Colonic mucosa (tissue), 4 donors: Measurements from ENCODE around the gene GNG7. TPM values are rescaled to one million over a fixed set of nuclear protein-coding genes. Genes with fewer than 3 reads are reported as not detected.
A peak's percentile ranks its signal among the peaks of the same experiment; 100 is the strongest.

Experiments
- DNase-seq: peaks from one replicate; pipeline ENCODE4 v3.0.0-alpha.2; 2020
- H3K27ac ChIP-seq: fragments of 200-600 bp; one replicate; pipeline ENCODE4 v1.8.0; 2021
- H3K27me3 ChIP-seq: fragments of 200-600 bp; one replicate; pipeline ENCODE4 v1.8.0; 2021
- H3K36me3 ChIP-seq: fragments of 200-600 bp; one replicate; pipeline ENCODE4 v1.8.0; 2021
- H3K4me1 ChIP-seq: fragments of 200-600 bp; one replicate; pipeline ENCODE4 v1.8.0; 2021; ENCODE audit warnings: mild to moderate bottlenecking
- H3K4me3 ChIP-seq: fragments of 200-600 bp; one replicate; pipeline ENCODE4 v1.8.0; 2021
- H3K9ac ChIP-seq, 2 donors: one replicate each; pipeline ENCODE4 v1.7.0; 2013; ENCODE audit warnings: control low read depth in 2 of 2, low read depth in 2 of 2, low read length in 2 of 2
- H3K9me3 ChIP-seq: fragments of 200-600 bp; one replicate; pipeline ENCODE4 v1.8.0; 2021
- intact Hi-C: fragments of 100-400 bp; cut with DNase I; formaldehyde crosslinking; loops from one replicate; pipeline ENCODE4 v1.14.1; 2022
- total RNA-seq, 2 donors: library from RNA; stranded (reverse); fragmentation: NEBNext Ultra II Directional in 1 of 2; extraction: Animal tissue kit (Norgen Biotek cat#: 25700) in 1 of 2; gene quantifications; one replicate each; pipeline ENCODE4 v1.2.1, GENCODE V29; 2021
- TF ChIP-seq, protein P1 (sequence below): fragments of 200-600 bp; IDR thresholded peaks from one replicate; pipeline ENCODE4 v1.8.0; 2022; ENCODE audit warnings: antibody characterized with exemption, mild to moderate bottlenecking
- donor health status: healthy.
- donor health status: DM: no; HTN: no; CAD: no.
- donor health status: DM: no; HTN: no; CAD: no.

The GNG7 gene
- total RNA-seq, 2 donors from 2014 or later, result 1.5 to 3.2 TPM

DNA sequence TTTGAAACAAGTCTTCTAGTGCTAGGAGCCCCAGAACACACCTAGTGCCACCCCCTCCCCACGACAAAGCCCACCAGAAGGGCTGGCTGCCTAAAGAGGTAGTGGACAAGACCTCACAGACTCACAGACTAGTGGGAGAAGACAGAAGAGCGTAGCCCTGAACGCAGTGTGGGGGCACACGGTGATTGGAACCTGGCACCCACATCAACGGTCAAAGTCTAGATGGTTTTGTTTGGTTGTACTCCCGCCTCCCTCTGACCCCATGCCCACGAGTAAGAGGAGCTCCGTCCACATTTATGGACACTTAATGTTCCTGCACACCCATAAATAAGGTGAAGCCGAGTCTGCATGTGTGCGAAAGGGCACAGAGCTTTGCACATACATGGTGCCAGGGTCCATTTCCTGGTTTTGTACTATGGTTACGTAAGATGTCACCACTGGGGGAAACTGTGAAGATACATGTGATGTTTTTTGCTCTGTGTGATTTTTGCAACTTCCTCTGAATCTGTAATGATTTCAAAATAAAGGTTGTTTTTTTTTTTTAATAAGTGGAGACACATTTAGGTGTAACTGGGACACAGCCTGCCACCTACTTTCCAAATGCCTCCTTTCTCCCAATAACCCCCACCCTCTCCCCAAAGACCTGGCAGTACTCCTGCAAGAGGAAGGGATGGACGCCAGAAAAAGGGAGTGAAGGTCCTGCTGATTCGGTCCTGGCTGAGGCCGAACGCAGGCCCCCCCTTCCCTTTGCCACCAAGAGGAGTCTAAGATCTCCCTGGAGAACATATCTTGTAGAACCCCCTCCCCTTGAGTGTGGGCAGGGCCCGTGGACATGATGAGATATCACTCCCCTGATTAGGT, 72.8 kb downstream of the GNG7 start:
- Histone ChIP-seq H3K27ac (no peak overlapping the region), H3K9ac (peak overlapping the region in 1 of 2 donors; percentile 28), H3K27me3 (no peaks in the 10 kb centered on the region), H3K4me3 (no peak overlapping the region), H3K9me3 (no peaks in the 10 kb centered on the region), H3K36me3 (no peaks in the 10 kb centered on the region), H3K4me1 (no peaks in the 10 kb centered on the region)
- DNase-seq, result no peak
- TF ChIP-seq, protein P1, sequence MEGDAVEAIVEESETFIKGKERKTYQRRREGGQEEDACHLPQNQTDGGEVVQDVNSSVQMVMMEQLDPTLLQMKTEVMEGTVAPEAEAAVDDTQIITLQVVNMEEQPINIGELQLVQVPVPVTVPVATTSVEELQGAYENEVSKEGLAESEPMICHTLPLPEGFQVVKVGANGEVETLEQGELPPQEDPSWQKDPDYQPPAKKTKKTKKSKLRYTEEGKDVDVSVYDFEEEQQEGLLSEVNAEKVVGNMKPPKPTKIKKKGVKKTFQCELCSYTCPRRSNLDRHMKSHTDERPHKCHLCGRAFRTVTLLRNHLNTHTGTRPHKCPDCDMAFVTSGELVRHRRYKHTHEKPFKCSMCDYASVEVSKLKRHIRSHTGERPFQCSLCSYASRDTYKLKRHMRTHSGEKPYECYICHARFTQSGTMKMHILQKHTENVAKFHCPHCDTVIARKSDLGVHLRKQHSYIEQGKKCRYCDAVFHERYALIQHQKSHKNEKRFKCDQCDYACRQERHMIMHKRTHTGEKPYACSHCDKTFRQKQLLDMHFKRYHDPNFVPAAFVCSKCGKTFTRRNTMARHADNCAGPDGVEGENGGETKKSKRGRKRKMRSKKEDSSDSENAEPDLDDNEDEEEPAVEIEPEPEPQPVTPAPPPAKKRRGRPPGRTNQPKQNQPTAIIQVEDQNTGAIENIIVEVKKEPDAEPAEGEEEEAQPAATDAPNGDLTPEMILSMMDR, result no peak
- intact Hi-C loops, result no loop called here

DNA sequence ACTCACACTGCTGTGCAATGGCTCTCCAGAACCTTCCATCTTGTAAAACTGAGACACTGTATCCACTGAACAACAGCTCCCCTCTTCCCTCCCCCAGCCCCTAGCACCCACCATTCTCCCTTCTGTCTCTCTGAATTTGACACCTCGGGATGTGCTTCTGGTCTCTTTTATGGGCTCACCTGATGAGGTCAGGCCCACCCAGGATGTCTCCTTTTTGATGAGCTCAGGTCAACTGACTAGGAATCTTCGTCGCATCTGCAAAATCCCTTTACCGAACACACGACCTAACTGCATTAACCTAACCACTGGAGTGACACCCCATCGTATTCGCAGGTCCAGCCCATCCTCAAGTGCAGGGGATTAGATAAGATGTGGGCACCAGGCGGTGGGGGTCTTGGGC, 73.9 kb downstream of the GNG7 start:
- Histone ChIP-seq H3K9me3 (no peaks in the 10 kb centered on the region), H3K4me1 (no peaks in the 10 kb centered on the region), H3K27me3 (no peaks in the 10 kb centered on the region), H3K4me3 (no peak overlapping the region), H3K9ac (no peak overlapping the region), H3K27ac (no peak overlapping the region), H3K36me3 (no peaks in the 10 kb centered on the region)
- intact Hi-C loops, result no loop called here
- TF ChIP-seq, protein P1, result no peak
- no peak for DNase-seq

DNA sequence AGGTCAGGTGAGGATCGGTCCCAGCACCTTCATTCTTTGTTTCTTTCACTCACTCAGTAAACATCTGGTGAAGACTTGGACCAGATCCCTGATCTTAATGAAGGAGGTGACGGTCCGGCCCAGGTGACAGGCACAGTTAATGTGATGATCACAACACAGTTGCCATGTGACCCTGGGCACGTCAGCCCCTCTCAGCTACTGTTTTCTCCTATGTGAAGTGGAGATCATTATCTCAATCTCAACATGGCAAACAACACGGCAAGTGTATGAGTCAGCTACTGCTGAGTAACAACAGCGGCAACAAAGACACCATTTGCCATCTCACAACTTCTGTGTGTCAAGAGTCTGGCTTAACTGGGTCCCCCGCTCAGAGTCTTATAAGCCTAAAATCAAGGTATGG, 74.6 kb downstream of the GNG7 start:
- H3K9ac ChIP-seq, result no peak overlapping the region
- no peaks in the 10 kb centered on the region for H3K36me3 ChIP-seq
- no peak overlapping the region for H3K27ac ChIP-seq
- DNase-seq, result no peak
- intact Hi-C loops, result no loop called here
- no peak overlapping the region for H3K4me3 ChIP-seq
- H3K9me3 ChIP-seq, result no peaks in the 10 kb centered on the region
- TF ChIP-seq, protein P1, result no peak
- H3K4me1 ChIP-seq, result no peaks in the 10 kb centered on the region
- H3K27me3 ChIP-seq, result no peaks in the 10 kb centered on the region

DNA sequence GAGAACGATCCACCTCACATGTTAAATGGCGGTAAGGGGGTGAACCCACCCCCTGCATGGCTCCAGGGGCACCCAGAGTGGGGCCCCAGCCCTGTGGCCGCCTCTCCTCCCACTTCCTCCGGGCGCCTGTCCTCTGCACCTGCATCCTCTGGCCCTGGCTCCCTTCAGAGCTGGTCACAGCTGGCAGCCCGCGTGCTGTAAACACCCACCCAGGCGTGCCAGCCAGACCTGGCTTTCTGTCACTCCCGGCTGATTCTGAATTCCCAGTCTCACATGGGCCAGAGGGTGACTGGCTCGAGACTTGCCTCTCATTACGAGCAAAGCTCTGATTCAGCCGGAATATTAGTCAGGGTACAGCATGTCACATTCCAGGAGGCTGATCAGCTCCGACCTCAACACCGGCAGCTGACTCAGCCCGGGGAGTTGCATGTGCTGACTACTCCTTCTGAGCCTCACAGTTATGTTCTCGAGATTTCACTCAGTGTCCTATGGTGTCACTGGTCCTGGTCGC, 75.1 kb downstream of the GNG7 start:
- intact Hi-C loops, result no loop called here
- no peak for DNase-seq
- TF ChIP-seq, protein P1, result no peak
- Histone ChIP-seq H3K36me3 (no peaks in the 10 kb centered on the region), H3K27ac (no peak overlapping the region), H3K9me3 (no peaks in the 10 kb centered on the region), H3K27me3 (no peaks in the 10 kb centered on the region), H3K9ac (peak overlapping the region in 1 of 2 donors; percentile 34), H3K4me3 (no peak overlapping the region), H3K4me1 (no peaks in the 10 kb centered on the region)

DNA sequence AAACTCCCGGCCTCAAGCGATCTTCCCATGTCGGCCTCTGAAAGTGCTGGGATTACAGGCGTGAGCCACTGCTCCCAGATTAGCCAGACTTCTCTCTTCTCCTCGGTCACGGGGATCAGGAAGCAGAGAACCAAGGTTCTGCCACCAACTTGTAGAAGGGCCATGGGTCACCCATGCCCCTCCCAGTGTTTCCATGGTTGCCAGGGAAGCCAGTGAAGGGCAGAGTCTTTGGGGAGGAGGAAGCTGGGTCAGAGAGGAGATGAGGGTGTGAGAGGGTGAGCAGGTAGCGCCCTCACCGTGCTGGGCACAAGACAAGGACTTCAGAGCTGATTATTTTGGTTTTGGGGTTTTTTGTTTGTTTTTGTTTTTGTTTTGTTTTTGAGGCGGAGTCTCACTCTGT, 77.1 kb downstream of the GNG7 start:
- peak; percentile 76 for DNase-seq
- H3K9me3 ChIP-seq, result no peaks in the 10 kb centered on the region
- TF ChIP-seq, protein P1, result no peak
- no peaks in the 10 kb centered on the region for H3K27me3 ChIP-seq
- H3K9ac ChIP-seq, result no peak overlapping the region
- H3K36me3 ChIP-seq, result no peaks in the 10 kb centered on the region
- no peak overlapping the region for H3K27ac ChIP-seq
- no peak overlapping the region for H3K4me3 ChIP-seq
- H3K4me1 ChIP-seq, result no peaks in the 10 kb centered on the region
- intact Hi-C loops, result no loop called here
